GM18519 (cell line): ENCODE measurements around the gene HSCB.
A peak's percentile ranks its signal among the peaks of the same experiment; 100 is the strongest.
"Not testable (repeated sequence)": the region's sequence is repeated elsewhere in the genome, so short reads cannot be mapped to it uniquely, and the experiment has no call there.

ENCODE experiments used
- ATAC-seq: cut with Tn5 transposase; IDR thresholded peaks from one replicate; pipeline ENCODE4 v1.9.1; 2021; ENCODE audit warnings: mild to moderate bottlenecking, moderate library complexity; ENCODE audit not compliant: unreplicated experiment, low FRiP score

Gene HSCB

GRCh38 chr22:28741785-28742561 lies at the start of gene HSCB, which contains the start of gene CHEK2:
TSS of gene HSCB (plus strand) at chr22:28742039. CDS start at chr22:28742096, 57 bp downstream.
TSS of gene CHEK2 (minus strand) at chr22:28741820. CDS start at chr22:28734721, 7,099 bp downstream.
- ATAC-seq, result peak; percentile 81

DNA sequence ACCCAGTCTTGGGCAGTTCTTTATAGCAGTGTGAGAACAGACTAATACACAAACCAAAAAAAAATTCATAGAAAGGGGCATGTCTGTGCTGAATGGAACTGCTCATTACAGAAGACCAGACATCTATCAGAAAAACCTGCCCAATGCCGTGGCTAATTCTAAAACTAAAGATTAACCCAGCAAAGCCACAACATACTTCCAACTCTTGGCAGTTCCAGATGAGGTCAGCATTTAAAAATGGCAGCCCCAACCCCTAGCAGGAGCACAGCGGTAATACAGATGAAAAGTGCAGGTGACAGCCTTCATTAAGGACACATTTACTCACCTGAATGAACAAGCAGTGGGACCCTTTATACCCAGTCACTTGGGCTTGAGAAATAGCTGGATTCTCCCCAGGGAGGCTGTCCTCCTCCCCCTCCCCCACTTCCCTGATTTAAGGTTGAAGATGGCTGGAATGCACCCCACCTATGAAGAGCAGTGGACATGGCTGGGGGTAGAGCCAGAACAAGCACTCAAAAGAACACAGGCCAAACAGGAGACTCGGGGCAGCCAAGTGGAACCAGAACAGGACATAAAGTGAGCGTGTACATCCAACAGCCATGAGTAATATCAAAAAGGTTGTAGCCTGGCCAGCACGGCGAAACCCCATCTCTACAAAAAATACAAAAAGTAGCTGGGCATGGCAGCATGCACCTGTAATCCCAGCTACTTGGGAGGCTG lies 48.6 kb upstream of the HSCB start:
- not testable (repeated sequence) for ATAC-seq

- ATAC-seq, result no peak
These were observed 38.9 kb upstream of the HSCB start for GRCh38 chr22:28702891-28703290.

DNA sequence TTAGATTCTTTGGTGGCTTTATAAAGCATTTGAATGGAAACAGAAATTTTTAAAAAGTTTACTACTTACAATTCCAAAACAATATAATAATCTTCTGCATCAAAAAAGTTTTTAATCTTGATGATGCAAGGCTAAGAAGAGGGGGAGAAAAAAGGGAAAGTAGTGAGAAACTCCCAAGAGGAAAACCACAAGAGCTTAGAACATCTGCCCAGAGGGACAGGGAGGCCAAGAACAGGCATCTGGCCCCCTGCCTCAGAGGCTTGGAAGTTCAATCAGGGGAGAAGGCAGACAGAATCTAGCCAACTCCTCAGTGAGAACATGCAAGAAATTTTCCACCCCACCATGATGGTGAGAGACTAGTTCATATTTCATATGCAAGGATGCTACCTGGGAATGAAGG lies 38.4 kb upstream of the HSCB start:
- no peak for ATAC-seq

DNA sequence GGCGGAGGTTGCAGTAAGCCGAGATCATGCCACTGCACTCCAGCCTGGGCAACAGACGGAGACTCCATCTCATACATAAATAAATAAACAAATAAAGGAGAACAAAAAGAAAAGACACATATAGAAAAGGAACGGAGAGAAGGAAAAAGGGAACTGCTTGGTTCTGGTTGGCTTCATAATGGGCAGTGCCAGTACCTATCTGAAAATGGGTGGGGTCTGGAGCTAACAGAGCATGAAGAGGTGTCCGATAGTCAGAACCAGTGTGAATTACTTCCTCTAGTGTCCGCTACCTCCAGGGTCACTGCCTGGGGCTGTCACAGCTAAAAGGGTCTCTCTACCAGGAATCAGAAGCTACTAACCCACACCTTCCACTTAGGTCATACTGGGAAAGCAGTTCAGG lies 35.0 kb upstream of the HSCB start:
- no peak for ATAC-seq

DNA sequence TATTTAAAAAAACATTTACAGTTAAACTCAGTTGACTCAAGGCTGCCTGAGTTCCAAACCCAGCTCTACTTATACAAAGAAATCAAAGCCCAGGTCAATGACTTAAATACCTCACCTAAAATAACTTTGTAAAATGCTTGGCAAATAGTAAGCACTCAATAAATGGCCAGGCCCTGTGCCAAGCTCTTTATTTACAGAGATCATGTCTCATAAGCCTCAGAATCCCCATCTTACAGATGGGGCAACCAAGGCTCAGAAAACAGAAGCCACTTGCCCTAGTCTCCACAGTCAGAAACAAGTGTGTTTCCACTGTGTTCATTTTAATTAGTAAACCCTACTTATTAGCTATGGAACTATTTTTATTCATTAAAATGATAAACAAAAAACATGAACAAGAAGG lies 31.7 kb upstream of the HSCB start:
- ATAC-seq, result no peak

GRCh38 chr22:28710576-28711191 lies 31.2 kb upstream of the HSCB start:
- no peak for ATAC-seq

GRCh38 chr22:28711341-28711740 lies 30.5 kb upstream of the HSCB start:
- no peak for ATAC-seq

DNA sequence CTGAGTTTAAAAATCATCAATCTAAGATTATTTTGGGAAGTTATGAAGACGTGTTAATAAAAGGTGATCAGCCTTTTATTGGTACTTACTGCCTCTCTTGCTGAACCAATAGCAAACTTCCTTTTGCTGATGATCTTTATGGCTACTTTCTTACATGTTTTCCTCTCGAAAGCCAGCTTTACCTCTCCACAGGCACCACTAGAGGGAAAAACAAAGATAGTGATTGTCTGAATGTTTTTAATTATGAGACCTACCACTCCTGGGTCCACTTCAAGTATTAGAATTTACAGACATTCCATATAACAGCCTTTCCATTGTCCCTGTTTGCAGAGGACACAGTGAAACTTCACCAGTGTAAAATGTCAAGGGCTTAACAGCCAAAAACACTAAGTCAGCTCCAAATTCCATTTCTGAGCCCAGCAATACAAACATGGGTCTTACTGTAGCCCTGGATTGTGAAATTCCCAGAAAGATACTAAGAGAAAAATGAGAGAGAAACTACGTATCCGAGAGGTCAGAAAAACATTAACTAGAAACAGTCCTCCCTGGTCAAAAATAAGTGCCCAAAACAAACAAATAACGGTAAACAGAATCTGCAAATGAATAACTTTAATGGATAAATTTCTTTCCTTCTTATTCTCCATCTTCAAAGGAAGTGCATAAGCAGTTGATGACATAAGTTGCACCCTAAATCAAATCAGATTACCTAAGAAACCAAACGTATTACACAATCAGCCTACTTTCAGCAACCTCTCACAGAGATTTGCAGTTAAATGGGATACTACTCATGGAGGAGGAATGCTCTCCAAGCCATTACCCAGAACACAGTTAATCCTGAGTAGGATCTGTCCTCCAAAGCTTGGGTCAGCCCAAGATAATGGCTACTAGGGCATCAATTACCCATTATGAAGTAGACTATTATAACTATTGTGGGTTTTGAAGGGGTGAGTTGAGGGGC lies 29.7 kb upstream of the HSCB start:
- ATAC-seq, result no peak

DNA sequence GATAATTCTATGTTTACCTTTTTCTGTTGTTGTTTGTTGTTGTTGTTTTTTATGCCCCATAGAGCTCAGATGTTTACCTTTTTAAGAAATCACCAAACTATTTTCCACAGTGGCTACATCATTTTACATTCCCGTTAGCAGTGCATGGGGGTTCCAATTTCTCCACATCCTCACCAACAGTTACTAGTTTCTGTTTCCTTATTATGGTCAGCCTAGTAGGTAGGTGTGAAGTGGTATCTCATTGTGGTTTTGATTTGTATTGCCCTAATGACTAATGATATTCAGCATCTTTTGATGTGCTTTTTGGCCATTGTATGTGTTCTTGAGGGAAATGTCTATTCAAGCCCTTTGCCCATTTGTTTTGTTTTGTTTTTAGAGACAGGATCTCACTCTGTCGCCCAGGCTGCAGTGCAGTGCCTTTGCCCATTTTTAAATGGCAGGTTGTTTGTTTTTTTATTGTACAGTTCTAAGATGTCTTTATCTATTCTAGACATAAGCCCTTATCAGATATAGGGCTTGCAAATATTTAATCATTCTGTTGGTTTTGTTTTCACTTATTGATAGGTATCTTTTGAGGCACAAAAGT lies 27.7 kb upstream of the HSCB start:
- ATAC-seq, result no peak

GRCh38 chr22:28715611-28716010 lies 26.2 kb upstream of the HSCB start:
- ATAC-seq, result no peak

- ATAC-seq, result no peak
These were observed 25.2 kb upstream of the HSCB start for GRCh38 chr22:28716686-28717085.

- no peak for ATAC-seq
These were observed 23.8 kb upstream of the HSCB start for GRCh38 chr22:28718044-28718443.

GRCh38 chr22:28728002-28728401 lies 13.8 kb upstream of the HSCB start:
- ATAC-seq, result no peak

- no peak for ATAC-seq
These were observed 13.1 kb upstream of the HSCB start for GRCh38 chr22:28728621-28729313.

- ATAC-seq, result no peak
These were observed 11.7 kb upstream of the HSCB start for GRCh38 chr22:28730179-28730578.

DNA sequence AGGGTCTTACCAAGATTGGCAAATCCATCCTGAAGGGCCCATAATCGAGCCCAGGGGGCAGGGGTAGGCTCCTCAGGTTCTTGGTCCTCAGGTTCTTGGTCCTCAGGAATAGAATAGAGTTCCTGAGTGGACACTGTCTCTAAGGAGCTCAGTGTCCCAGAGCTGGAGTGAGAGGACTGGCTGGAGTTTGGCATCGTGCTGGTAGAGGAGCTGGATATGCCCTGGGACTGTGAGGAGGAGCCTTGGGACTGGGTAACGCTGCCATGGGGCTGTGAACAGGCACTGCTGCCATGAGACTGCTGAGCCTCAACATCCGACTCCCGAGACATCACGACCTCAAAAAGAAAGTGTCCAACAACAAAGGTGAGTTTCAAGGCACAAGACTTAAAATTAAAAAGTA lies 7.4 kb upstream of the HSCB start:
- no peak for ATAC-seq

DNA sequence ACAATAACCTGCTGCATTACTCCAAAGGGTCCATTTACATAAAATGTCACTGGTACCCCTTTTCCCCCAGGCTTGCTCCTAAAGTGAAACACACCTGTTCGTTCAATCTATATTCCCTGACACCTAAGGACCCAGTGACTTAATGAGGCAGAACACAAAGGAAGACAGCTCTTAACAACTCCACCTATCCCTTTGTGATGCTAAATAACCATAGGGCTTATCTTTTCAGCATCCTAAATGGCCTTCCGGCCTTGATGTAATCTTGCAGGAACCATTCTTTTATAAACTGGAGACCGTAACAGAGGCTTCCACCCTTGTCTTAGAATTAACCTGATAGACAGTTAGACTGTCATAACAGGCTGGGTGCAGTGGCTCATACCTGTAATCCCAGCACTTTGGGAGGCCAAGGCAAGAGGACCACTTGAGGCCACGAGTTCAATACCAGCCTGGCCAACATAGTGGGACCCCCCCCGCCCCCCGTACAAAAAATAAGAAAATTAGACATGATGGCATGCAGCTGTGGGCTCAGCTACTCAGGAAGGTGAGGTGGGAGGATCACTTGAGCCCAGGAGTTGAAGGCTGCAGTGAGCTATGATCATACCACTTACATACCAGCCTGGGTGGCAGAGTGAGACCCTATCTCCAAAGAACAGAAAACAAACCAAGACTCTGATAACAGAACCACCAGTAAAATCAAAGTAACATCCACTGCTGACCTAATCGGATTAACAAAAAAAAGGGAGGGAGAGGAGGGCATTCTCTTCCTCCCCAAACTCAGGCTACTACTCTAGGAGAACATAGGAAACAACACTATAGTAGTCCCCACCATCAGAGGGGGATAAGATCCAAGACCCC lies 5.3 kb upstream of the HSCB start:
- ATAC-seq, result no peak
